Measurements from ENCODE around the gene KRTAP16-1. TPM values are rescaled to one million over a fixed set of nuclear protein-coding genes. Genes with fewer than 3 reads are reported as not detected.

The KRTAP16-1 gene
- polyA plus RNA-seq, 1 donor from 2014 or later, result not detected

DNA sequence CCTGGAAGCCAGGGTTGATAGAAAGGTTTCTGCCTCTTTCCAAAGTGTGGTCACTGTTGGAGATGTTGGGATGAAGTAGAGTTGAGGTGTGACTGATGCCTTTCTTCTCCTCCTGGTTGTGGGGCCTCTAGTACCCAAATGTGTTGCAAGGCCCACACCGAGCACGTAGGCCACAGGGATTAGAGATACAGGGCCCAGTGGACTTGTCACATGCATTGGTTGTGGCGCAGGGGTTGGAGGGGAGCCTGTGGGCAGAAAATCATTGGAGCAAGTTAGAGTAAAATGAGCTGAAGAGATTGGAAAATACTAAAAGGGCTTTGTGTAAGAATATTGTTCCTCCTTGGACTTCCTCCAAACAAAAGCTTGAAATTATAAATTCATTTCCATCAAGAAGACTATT is 36.9 kb upstream of the KRTAP16-1 start:
- Histone ChIP-seq H3K4me3 (ENCODE audit: low read length) (no peak overlapping the region), H3K27ac (ENCODE audit: low read length) (no peak overlapping the region), H3K27me3 (ENCODE audit: insufficient read depth, low read depth, low read length) (no peaks in the 10 kb centered on the region), H3K4me2 (ENCODE audit: low read length) (no peak overlapping the region), H2AFZ (ENCODE audit: low read depth, low read length) (no peak overlapping the region), H3K9me3 (ENCODE audit: low read length) (no peaks in the 10 kb centered on the region), H3K9me2 (ENCODE audit: insufficient read depth, low read length) (no peaks in the 10 kb centered on the region), H3K79me2 (replicated peaks; ENCODE audit: insufficient read depth, low read length) (no peaks in the 10 kb centered on the region), H3F3A (ENCODE audit: insufficient read depth, low read length, poor library complexity, severe bottlenecking) (no peaks in the 10 kb centered on the region), H3K36me3 (ENCODE audit: insufficient read depth, low read length) (no peaks in the 10 kb centered on the region), H3K9ac (ENCODE audit: low read length) (no peak overlapping the region), H4K20me1 (ENCODE audit: insufficient read depth) (no peaks in the 10 kb centered on the region)
- TF ChIP-seq SMC3 (conservative IDR thresholded peaks at IDR 0.05; ENCODE audit: poor library complexity) (no peak), EZH2 (IDR thresholded peaks at IDR 0.05; ENCODE audit: borderline replicate concordance, insufficient read depth, low read length, poor library complexity, severe bottlenecking) (no peak), EP300 (conservative IDR thresholded peaks at IDR 0.05; ENCODE audit: poor library complexity, severe bottlenecking) (no peak), POLR2AphosphoS5 (IDR thresholded peaks at IDR 0.05) (no peak), RAD21 (conservative IDR thresholded peaks at IDR 0.05) (no peak), TAF1 (IDR thresholded peaks at IDR 0.05; ENCODE audit: low read depth) (no peak), MXI1 (conservative IDR thresholded peaks at IDR 0.05; ENCODE audit: poor library complexity, severe bottlenecking) (no peak)
- TF ChIP-seq, protein P1, sequence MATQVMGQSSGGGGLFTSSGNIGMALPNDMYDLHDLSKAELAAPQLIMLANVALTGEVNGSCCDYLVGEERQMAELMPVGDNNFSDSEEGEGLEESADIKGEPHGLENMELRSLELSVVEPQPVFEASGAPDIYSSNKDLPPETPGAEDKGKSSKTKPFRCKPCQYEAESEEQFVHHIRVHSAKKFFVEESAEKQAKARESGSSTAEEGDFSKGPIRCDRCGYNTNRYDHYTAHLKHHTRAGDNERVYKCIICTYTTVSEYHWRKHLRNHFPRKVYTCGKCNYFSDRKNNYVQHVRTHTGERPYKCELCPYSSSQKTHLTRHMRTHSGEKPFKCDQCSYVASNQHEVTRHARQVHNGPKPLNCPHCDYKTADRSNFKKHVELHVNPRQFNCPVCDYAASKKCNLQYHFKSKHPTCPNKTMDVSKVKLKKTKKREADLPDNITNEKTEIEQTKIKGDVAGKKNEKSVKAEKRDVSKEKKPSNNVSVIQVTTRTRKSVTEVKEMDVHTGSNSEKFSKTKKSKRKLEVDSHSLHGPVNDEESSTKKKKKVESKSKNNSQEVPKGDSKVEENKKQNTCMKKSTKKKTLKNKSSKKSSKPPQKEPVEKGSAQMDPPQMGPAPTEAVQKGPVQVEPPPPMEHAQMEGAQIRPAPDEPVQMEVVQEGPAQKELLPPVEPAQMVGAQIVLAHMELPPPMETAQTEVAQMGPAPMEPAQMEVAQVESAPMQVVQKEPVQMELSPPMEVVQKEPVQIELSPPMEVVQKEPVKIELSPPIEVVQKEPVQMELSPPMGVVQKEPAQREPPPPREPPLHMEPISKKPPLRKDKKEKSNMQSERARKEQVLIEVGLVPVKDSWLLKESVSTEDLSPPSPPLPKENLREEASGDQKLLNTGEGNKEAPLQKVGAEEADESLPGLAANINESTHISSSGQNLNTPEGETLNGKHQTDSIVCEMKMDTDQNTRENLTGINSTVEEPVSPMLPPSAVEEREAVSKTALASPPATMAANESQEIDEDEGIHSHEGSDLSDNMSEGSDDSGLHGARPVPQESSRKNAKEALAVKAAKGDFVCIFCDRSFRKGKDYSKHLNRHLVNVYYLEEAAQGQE (IDR thresholded peaks at IDR 0.05; ENCODE audit: borderline replicate concordance), result no peak
- TF ChIP-seq, protein P2, sequence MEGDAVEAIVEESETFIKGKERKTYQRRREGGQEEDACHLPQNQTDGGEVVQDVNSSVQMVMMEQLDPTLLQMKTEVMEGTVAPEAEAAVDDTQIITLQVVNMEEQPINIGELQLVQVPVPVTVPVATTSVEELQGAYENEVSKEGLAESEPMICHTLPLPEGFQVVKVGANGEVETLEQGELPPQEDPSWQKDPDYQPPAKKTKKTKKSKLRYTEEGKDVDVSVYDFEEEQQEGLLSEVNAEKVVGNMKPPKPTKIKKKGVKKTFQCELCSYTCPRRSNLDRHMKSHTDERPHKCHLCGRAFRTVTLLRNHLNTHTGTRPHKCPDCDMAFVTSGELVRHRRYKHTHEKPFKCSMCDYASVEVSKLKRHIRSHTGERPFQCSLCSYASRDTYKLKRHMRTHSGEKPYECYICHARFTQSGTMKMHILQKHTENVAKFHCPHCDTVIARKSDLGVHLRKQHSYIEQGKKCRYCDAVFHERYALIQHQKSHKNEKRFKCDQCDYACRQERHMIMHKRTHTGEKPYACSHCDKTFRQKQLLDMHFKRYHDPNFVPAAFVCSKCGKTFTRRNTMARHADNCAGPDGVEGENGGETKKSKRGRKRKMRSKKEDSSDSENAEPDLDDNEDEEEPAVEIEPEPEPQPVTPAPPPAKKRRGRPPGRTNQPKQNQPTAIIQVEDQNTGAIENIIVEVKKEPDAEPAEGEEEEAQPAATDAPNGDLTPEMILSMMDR (IDR thresholded peaks at IDR 0.05; ENCODE audit: poor library complexity, severe bottlenecking), result no peak

DNA sequence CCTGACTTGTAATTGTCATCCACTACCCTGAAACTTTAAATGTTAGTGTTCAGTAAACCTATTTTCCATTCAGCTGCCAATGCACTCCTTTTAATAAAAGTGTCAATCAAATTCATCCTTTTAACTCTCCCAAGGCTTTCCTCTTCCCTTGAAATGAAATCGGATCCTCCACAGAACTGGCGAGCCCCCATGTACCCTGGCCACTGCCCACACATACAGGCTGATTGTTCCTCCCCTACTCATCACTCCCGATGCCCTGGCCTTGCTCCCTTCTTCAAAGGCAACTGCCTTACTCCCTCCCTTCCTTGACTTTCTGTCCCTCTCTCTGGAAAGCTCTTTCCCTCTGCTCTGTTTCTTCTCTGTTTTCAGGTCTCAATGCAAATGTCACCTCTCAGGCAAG is 33.9 kb upstream of the KRTAP16-1 start:
- no peaks in the 10 kb centered on the region for H3K9me2 ChIP-seq (ENCODE audit: insufficient read depth, low read length)
- no peak overlapping the region for H3K4me2 ChIP-seq (ENCODE audit: low read length)
- TF ChIP-seq MXI1 (conservative IDR thresholded peaks at IDR 0.05; ENCODE audit: poor library complexity, severe bottlenecking) (no peak), EZH2 (IDR thresholded peaks at IDR 0.05; ENCODE audit: borderline replicate concordance, insufficient read depth, low read length, poor library complexity, severe bottlenecking) (no peak)
- TF ChIP-seq, protein P1 (IDR thresholded peaks at IDR 0.05; ENCODE audit: borderline replicate concordance), result no peak
- TF ChIP-seq, protein P2 (IDR thresholded peaks at IDR 0.05; ENCODE audit: poor library complexity, severe bottlenecking), result no peak
- H4K20me1 ChIP-seq (ENCODE audit: insufficient read depth), result no peaks in the 10 kb centered on the region
- H3K36me3 ChIP-seq (ENCODE audit: insufficient read depth, low read length), result no peaks in the 10 kb centered on the region
- H3K4me3 ChIP-seq (ENCODE audit: low read length), result no peak overlapping the region
- H3K9me3 ChIP-seq (ENCODE audit: low read length), result no peaks in the 10 kb centered on the region
- H3K27me3 ChIP-seq (ENCODE audit: insufficient read depth, low read depth, low read length), result no peaks in the 10 kb centered on the region
- no peak overlapping the region for H3K27ac ChIP-seq (ENCODE audit: low read length)
- no peaks in the 10 kb centered on the region for H3K79me2 ChIP-seq (replicated peaks; ENCODE audit: insufficient read depth, low read length)
- no peak overlapping the region for H3K9ac ChIP-seq (ENCODE audit: low read length)
- no peaks in the 10 kb centered on the region for H3F3A ChIP-seq (ENCODE audit: insufficient read depth, low read length, poor library complexity, severe bottlenecking)
- no peak overlapping the region for H2AFZ ChIP-seq (ENCODE audit: low read depth, low read length)

Data from neural cell (in vitro differentiated cells).